Muscle layer of duodenum (tissue), 2 donors: ENCODE measurements around the gene LHX2.

Experiments
- H3K27ac ChIP-seq: one replicate; pipeline ENCODE4 v1.7.0; 2013; ENCODE audit warnings: mild to moderate bottlenecking, low read length
- H3K27me3 ChIP-seq: one replicate; pipeline ENCODE4 v1.7.0; 2013; ENCODE audit warnings: low read depth, mild to moderate bottlenecking, control low read depth, low read length
- H3K36me3 ChIP-seq, 2 donors: one replicate each; pipeline ENCODE4 v1.7.0; 2013; ENCODE audit warnings: low read length in 2 of 2, control low read depth in 1 of 2, mild to moderate bottlenecking in 1 of 2; ENCODE audit not compliant: insufficient read depth in 2 of 2, control insufficient read depth in 1 of 2
- H3K4me1 ChIP-seq, 2 donors: one replicate each; pipeline ENCODE4 v1.7.0; 2013; ENCODE audit warnings: low read length in 2 of 2, mild to moderate bottlenecking in 2 of 2, control low read depth in 1 of 2, moderate library complexity in 1 of 2; ENCODE audit not compliant: insufficient read depth in 2 of 2, control insufficient read depth in 1 of 2
- H3K4me3 ChIP-seq, 2 donors: one replicate each; pipeline ENCODE4 v1.7.0; 2013; ENCODE audit warnings: low read length in 2 of 2, low read depth in 1 of 2, mild to moderate bottlenecking in 1 of 2
- H3K9me3 ChIP-seq, 2 donors: one replicate each; pipeline ENCODE4 v1.7.0; 2013; ENCODE audit warnings: low read length in 2 of 2, control low read depth in 1 of 2, mild to moderate bottlenecking in 1 of 2; ENCODE audit not compliant: control insufficient read depth in 1 of 2
- donor health status: healthy.

Gene LHX2

DNA sequence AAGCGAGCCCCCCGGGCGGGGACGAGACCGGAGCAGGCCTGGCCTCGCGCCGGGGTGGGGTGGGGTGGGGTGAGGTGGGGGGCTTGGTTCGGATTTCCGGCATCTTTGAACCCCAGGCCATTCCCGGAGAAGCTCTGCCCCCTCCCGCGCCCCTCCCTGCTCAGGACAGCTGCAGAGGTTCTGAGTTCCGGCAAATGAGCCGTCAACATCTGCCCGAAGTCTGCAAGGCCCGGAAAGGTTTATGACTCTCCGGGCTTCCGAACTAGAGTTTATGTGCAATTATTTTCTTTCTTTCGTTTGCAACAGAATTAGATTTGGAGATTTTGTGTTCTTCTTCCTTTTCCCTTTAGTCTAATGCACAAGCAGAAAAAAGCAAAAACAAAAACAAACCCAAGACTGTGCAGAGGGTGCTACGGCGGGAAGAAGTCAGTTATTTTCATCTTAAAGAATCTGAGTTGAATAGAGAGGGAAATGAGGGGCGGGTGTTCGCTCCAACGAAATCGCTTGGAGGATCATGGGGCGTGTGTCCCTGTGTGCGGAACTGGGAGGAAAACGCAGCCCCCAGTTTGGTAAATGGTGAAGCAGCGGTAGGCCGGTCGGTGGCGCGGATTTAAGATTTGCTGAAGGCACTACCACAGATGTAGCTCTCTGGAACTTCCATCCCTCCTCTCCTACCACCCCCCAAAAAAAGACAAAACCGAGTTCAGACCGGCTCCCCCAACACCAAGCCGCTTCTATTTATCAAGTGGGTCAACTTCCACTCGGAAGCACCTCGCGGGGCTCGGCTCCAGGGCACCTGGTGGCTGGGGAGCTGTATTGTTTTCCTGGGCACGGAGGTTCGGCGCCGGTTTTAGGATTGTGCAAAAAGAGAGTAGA lies 4.8 kb downstream of the LHX2 start:
- H3K36me3 ChIP-seq, result no peaks in the 10 kb centered on the region
- no peak overlapping the region for H3K27ac ChIP-seq
- peak overlapping the region in 1 of 2 donors; percentile 42 for H3K4me3 ChIP-seq
- H3K27me3 ChIP-seq, result peaks cover 88% of the 10 kb centered on the region
- H3K9me3 ChIP-seq, result peaks cover 0 to 4% of the 10 kb centered on the region in 2 donors
- H3K4me1 ChIP-seq, result peaks cover 0 to 66% of the 10 kb centered on the region in 2 donors

- no peak overlapping the region for H3K27ac ChIP-seq
Observed at GRCh38 chr9:124017051-124017928, 5.7 kb downstream of the LHX2 start.

DNA sequence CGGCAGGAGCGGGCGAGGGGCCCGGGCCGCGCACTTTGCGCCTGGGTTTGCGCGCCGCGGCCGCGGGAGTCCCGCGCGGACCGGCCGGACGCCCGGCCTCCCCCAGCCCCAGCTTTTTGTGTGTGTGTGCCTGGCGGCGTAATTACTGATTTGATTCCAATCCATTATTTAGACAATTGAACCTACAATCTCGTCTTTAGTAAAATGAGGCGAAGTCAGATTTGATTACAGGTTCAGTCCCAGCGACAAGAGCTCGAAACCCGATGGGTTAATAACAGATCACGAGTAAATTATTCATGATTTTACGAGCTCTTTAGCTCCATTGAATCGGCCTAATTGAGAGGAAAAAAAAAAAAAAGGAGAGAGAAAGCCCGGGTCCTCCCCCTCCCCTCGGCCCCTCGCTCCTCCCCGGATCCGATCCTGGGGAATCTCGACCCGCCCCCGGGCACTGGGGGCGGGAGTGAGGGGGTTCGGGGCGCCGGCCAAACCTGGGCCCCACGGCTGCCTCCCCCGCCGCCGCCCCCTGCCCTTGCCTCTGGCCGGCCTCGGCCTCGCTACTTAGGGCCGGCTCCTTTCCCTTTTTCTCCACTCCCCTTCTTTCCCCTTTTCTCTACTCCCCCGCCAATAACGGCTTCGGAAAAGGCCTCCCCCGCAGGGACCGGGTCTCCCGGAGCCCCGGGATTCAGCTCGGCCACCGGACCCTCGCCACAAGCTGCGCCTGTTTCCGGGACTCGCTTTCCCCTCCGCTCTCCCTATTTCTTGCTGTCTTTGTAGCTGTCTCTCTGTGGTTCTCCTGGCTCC lies 6.6 kb downstream of the LHX2 start:
- peaks cover 94% of the 10 kb centered on the region for H3K27me3 ChIP-seq
- H3K9me3 ChIP-seq, result peaks cover 0 to 4% of the 10 kb centered on the region in 2 donors
- no peaks in the 10 kb centered on the region for H3K36me3 ChIP-seq
- peak overlapping the region in 1 of 2 donors; percentile 42 for H3K4me3 ChIP-seq
- H3K4me1 ChIP-seq, result peaks cover 0 to 56% of the 10 kb centered on the region in 2 donors
- no peak overlapping the region for H3K27ac ChIP-seq

More at GRCh38 chr9:124017051-124017928, 5.7 kb downstream of the LHX2 start:
- Histone ChIP-seq H3K9me3 (peaks cover 0 to 4% of the 10 kb centered on the region in 2 donors), H3K27me3 (peaks cover 96% of the 10 kb centered on the region), H3K36me3 (no peaks in the 10 kb centered on the region), H3K4me1 (peaks cover 0 to 58% of the 10 kb centered on the region in 2 donors), H3K4me3 (peak overlapping the region in 1 of 2 donors; percentile 42)

DNA sequence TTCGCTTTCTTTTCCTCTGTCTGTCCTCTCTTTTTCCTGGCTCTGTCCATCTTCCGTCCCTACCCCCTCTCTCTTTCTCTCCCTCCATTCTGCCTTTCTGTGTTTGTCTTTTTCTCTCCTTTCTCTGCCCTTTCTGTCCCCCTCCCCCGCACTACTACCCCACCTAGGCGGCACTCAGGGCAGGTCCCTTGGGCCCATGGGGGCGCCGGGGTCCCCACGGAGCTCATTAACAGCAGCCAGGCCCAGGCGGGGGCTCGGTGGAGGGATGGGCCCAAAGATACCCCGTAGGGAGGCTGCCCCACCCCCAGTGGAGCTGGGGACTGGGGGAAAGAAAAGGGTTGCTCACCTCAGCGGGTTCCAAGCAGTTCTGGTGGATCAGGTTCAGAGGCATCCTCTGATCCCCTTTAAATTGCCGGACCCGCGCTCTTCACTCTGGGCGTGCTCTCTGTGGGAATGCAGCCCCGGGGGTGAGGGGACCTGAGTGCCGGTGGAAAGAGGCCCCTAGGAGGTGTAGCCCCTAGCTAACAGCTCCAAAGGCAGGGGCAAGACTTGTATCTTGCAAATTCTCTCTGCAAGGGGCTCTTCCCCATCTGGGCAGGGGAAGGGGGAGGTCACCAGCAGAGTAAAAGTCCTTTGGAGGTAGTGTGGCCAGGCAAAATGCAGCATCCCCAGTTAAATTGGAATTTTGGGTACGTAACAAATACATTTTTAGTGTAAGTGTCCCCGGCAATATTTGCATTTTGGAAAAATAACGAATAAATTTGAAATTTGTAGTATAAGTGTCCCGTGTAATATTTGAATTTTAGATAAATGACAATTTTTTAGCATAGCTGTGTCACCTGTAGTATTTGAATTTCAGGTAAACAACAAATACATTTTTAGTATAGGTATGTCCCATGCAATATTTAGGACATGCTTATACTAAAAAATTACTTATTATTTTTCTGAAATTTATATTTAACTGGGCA lies 7.4 kb downstream of the LHX2 start:
- Histone ChIP-seq H3K4me3 (peak overlapping the region in 1 of 2 donors; percentile 42), H3K27me3 (peaks cover 93% of the 10 kb centered on the region), H3K4me1 (peaks cover 0 to 49% of the 10 kb centered on the region in 2 donors), H3K9me3 (peaks cover 0 to 4% of the 10 kb centered on the region in 2 donors), H3K27ac (no peak overlapping the region), H3K36me3 (no peaks in the 10 kb centered on the region)

DNA sequence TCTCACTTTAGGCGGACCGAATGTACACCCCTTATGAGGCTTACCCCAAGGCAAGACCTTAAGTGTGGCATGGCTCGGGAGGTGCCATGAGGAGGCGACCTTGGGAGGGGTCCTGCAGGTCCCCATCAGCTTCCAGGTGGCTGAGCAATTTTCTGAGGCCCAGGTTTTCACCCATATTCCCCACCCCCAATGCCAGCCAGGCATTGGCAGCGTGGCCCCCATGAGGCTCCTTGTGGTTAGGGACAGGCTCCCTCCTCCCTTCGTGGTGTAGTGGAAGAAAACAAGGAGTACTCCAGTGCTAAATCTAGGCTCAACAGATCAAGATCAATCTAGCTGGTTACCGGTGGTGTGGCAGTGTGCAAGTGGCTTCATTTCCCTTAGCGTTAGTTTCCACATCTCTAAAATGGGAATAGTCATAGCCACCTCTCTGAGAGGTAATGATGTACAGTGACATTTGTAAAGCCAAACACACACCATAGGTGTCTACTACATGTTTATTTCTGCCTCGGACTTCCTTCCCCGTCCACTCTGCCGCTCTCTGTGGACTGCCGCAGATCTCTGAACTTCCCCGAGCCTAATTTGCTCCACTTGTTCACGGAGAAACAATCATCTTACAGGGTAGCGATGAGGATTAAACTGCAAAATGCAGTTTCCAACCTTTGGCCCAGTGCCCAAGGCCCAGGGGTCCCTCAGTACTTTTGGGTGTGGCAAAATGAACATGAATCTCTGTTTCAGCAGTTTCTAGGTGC lies 8.4 kb downstream of the LHX2 start:
- Histone ChIP-seq H3K4me3 (no peak overlapping the region), H3K27me3 (peaks cover 88% of the 10 kb centered on the region), H3K27ac (no peak overlapping the region)

GRCh38 chr9:124020520-124021384 lies 9.2 kb downstream of the LHX2 start:
- H3K27ac ChIP-seq, result no peak overlapping the region
- H3K36me3 ChIP-seq, result no peaks in the 10 kb centered on the region
- peaks cover 79% of the 10 kb centered on the region for H3K27me3 ChIP-seq
- peaks cover 0 to 41% of the 10 kb centered on the region in 2 donors for H3K4me1 ChIP-seq
- H3K4me3 ChIP-seq, result no peak overlapping the region
- H3K9me3 ChIP-seq, result peaks cover 0 to 4% of the 10 kb centered on the region in 2 donors

More for the DNA sequence above, 8.4 kb downstream of the LHX2 start:
- Histone ChIP-seq H3K36me3 (no peaks in the 10 kb centered on the region), H3K4me1 (peaks cover 0 to 48% of the 10 kb centered on the region in 2 donors), H3K9me3 (peaks cover 0 to 4% of the 10 kb centered on the region in 2 donors)

GRCh38 chr9:124021385-124021769 lies 9.8 kb downstream of the LHX2 start:
- Histone ChIP-seq H3K4me3 (no peak overlapping the region), H3K9me3 (peaks cover 0 to 4% of the 10 kb centered on the region in 2 donors), H3K27me3 (peaks cover 76% of the 10 kb centered on the region), H3K36me3 (no peaks in the 10 kb centered on the region), H3K27ac (no peak overlapping the region), H3K4me1 (peaks cover 0 to 38% of the 10 kb centered on the region in 2 donors)

GRCh38 chr9:124022201-124023121 lies 10.9 kb downstream of the LHX2 start:
- H3K27me3 ChIP-seq, result peaks cover 65% of the 10 kb centered on the region
- no peak overlapping the region for H3K4me3 ChIP-seq
- no peak overlapping the region for H3K27ac ChIP-seq
- H3K4me1 ChIP-seq, result peaks cover 0 to 27% of the 10 kb centered on the region in 2 donors
- no peaks in the 10 kb centered on the region for H3K36me3 ChIP-seq
- peaks cover 0 to 4% of the 10 kb centered on the region in 2 donors for H3K9me3 ChIP-seq
